OCI-LY7 (cell line): ENCODE data around the gene TP53BP1. TPM values are rescaled to one million over a fixed set of nuclear protein-coding genes. Genes with fewer than 3 reads are reported as not detected.

ENCODE experiments used
- BruUV-seq: library from RNA; stranded (reverse); fragments of 400-500 nt; replicated peaks from 2 replicates; lab custom pipeline; 2021; lab: Mats Ljungman, UMichigan
- CTCF ChIA-PET: fragments of 300-600 bp; sonication (Branson Sonifier 250); formaldehyde crosslinking; loops from one replicate; lab custom pipeline; 2022; ENCODE audit warnings: antibody characterized with exemption; ENCODE audit not compliant: unreplicated experiment; lab: Charles Lee
- POLR2A ChIA-PET: fragments of 300-600 bp; sonication (Branson Sonifier 250); formaldehyde crosslinking; loops from one replicate; lab custom pipeline; 2022; ENCODE audit warnings: antibody characterized with exemption; lab: Charles Lee
- DNase-seq: peaks from one replicate; pipeline ENCODE4 v3.0.0-alpha.2; 2015; ENCODE audit warnings: low spot score
- H2AFZ ChIP-seq: fragments of 200-600 bp; sonication (generic), shearing (Covaris generic); 2 replicates; pipeline ENCODE4 v1.6.1; 2014; ENCODE audit warnings: mild to moderate bottlenecking, antibody characterized with exemption, low read length, moderate library complexity
- H3K27ac ChIP-seq: fragments of 200-600 bp; sonication (generic); 2 replicates; pipeline ENCODE4 v1.5.1; 2014; ENCODE audit warnings: mixed run types, low read depth, mild to moderate bottlenecking, moderate library complexity, low read length, inconsistent platforms; ENCODE audit not compliant: poor library complexity, severe bottlenecking
- H3K36me3 ChIP-seq: fragments of 200-600 bp; sonication (generic); 2 replicates; pipeline ENCODE4 v1.6.1; 2014; ENCODE audit warnings: mild to moderate bottlenecking, antibody characterized with exemption, low read length, moderate library complexity, mixed read lengths; ENCODE audit not compliant: insufficient read depth
- H3K4me1 ChIP-seq: fragments of 200-600 bp; sonication (generic); 2 replicates; pipeline ENCODE4 v1.5.1; 2014; ENCODE audit warnings: mild to moderate bottlenecking, low read length; ENCODE audit not compliant: insufficient read depth, poor library complexity, severe bottlenecking
- H3K4me2 ChIP-seq: fragments of 200-600 bp; sonication (generic); 2 replicates; pipeline ENCODE4 v1.6.1; 2014; ENCODE audit warnings: mild to moderate bottlenecking, low read length
- H3K4me3 ChIP-seq: fragments of 200-600 bp; sonication (generic); 2 replicates; pipeline ENCODE4 v1.5.1; 2014; ENCODE audit warnings: mild to moderate bottlenecking, low read depth, low read length; ENCODE audit not compliant: poor library complexity, severe bottlenecking
- H3K79me2 ChIP-seq: fragments of 200-600 bp; sonication (generic); 2 replicates; pipeline ENCODE4 v1.6.1; 2016; ENCODE audit warnings: low read depth, mild to moderate bottlenecking, low read length, moderate library complexity, mixed read lengths; ENCODE audit not compliant: insufficient read depth
- H3K9me2 ChIP-seq: fragments of 200-600 bp; sonication (generic); 2 replicates; pipeline ENCODE4 v1.6.1; 2016; ENCODE audit warnings: mild to moderate bottlenecking, low read length, mixed read lengths; ENCODE audit not compliant: insufficient read depth
- H3K9me3 ChIP-seq: fragments of 200-600 bp; sonication (generic); 2 replicates; pipeline ENCODE4 v1.6.1; 2014; ENCODE audit warnings: mild to moderate bottlenecking, mixed run types, low read length, mixed read lengths
- H4K20me1 ChIP-seq: fragments of 200-600 bp; sonication (generic); 2 replicates; pipeline ENCODE4 v1.6.1; 2014; ENCODE audit warnings: mild to moderate bottlenecking, antibody characterized with exemption, low read length, moderate library complexity, mixed read lengths; ENCODE audit not compliant: insufficient read depth
- EZH2phosphoT487 ChIP-seq: fragments of 200-600 bp; sonication (generic); IDR thresholded peaks from 2 replicates; pipeline ENCODE4 v1.6.1; 2018; ENCODE audit warnings: low read depth, borderline replicate concordance, mild to moderate bottlenecking, mixed run types, antibody characterized with exemption, low read length, moderate library complexity, mixed read lengths
- intact Hi-C: fragments of 100-400 bp; cut with micrococcal nuclease; formaldehyde crosslinking; loops from one replicate; pipeline ENCODE4 v1.10.0; 2022; ENCODE audit not compliant: unreplicated experiment
- total RNA-seq, 2 experiments: library from RNA; depleted of rRNA in 1 of 2; stranded (reverse); fragments of >200 nt in 1 of 2; shearing (Covaris generic) in 1 of 2; gene quantifications; 2 replicates each; pipeline ENCODE4 v1.2.3, GENCODE V29; 2014 to 2022
- TF ChIP-seq, protein P1 (sequence below): fragments of 200-600 bp; sonication (generic); conservative IDR thresholded peaks from 2 replicates; pipeline ENCODE4 v1.5.1; 2014; ENCODE audit warnings: mild to moderate bottlenecking, antibody characterized with exemption, low read length, moderate library complexity, mixed read lengths

The TP53BP1 gene
- total RNA-seq, 2 experiments from 2014 or later: 51.8 to 69.3 TPM

DNA sequence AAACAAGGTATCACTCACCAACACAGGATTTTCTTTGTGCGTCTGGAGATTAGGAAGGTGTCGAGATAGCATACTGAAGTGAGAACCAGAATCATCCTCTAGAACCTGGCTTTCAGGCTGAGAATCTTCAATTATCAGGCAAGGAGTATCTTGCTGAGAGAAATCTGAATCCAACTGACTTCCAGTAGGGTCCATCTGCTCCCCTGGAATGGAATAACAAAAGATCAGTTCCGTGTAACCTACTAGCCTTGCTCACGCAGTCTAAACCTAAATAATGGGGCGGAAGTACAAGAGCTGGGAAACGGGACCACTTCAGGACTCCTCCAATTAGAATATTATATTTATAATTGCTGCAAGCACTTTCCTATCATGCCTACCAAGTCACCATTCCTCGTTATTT, 690 bp downstream of the TP53BP1 start:
- peaks cover 14% of the 10 kb centered on the region for H3K4me1 ChIP-seq
- H3K4me3 ChIP-seq: peak overlapping the region; percentile 79
- no peak overlapping the region for H3K27ac ChIP-seq
- no TSS peak for BruUV-seq
- intact Hi-C loops: no loop called here
- H2AFZ ChIP-seq: peak overlapping the region; percentile 95
- peaks cover 42% of the 10 kb centered on the region for H3K36me3 ChIP-seq
- H3K79me2 ChIP-seq: peaks cover 13% of the 10 kb centered on the region; the same call in 1 of the 2 replicates
- peak overlapping the region; percentile 70 for H3K4me2 ChIP-seq
- ChIA-PET POLR2A (interaction anchor here (0.7 to 3.0 kb wide), 3 partner anchors 19 to 311 kb away, joined by 3 to 14 read pairs (median 3); no protein-coding TSS in a partner anchor), CTCF (no interaction called here)
- no peak for TF ChIP-seq EZH2phosphoT487
- TF ChIP-seq, protein P1, sequence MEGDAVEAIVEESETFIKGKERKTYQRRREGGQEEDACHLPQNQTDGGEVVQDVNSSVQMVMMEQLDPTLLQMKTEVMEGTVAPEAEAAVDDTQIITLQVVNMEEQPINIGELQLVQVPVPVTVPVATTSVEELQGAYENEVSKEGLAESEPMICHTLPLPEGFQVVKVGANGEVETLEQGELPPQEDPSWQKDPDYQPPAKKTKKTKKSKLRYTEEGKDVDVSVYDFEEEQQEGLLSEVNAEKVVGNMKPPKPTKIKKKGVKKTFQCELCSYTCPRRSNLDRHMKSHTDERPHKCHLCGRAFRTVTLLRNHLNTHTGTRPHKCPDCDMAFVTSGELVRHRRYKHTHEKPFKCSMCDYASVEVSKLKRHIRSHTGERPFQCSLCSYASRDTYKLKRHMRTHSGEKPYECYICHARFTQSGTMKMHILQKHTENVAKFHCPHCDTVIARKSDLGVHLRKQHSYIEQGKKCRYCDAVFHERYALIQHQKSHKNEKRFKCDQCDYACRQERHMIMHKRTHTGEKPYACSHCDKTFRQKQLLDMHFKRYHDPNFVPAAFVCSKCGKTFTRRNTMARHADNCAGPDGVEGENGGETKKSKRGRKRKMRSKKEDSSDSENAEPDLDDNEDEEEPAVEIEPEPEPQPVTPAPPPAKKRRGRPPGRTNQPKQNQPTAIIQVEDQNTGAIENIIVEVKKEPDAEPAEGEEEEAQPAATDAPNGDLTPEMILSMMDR: no peak
- H3K9me3 ChIP-seq: no peaks in the 10 kb centered on the region
- no peaks in the 10 kb centered on the region for H3K9me2 ChIP-seq
- DNase-seq: peak; percentile 25
- H4K20me1 ChIP-seq: no peaks in the 10 kb centered on the region

DNA sequence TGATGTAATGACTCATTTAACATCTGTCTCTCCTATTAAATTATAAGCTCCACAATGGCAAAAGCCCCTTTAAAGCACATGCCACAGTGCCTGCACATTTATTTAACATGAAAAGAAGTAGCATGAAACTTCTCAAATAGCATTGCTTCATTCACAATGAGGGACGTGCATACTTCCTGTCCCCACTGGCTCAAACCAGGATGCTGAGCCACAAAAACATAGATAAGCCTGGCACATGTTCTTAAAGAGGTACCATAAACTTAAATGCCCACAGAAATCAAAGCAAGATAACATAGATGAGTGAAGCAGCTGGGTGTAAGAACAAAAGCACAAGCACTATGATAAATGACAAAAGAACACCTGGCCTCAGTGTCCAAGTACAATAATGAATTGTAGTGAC, 3.8 kb downstream of the TP53BP1 start:
- peaks cover 13% of the 10 kb centered on the region; the same call in 1 of the 2 replicates for H3K79me2 ChIP-seq
- TF ChIP-seq EZH2phosphoT487: no peak
- TF ChIP-seq, protein P1: no peak
- H3K4me1 ChIP-seq: peaks cover 14% of the 10 kb centered on the region
- intact Hi-C loops: no loop called here
- H3K27ac ChIP-seq: no peak overlapping the region
- H3K9me3 ChIP-seq: no peaks in the 10 kb centered on the region
- H4K20me1 ChIP-seq: no peaks in the 10 kb centered on the region
- ChIA-PET POLR2A (interaction anchor here (0.9 kb wide), 1 partner anchor 13 kb away, joined by 6 read pairs; no protein-coding TSS in a partner anchor), CTCF (no interaction called here)
- peaks cover 67% of the 10 kb centered on the region for H3K36me3 ChIP-seq
- H2AFZ ChIP-seq: no peak overlapping the region
- DNase-seq: no peak
- H3K4me2 ChIP-seq: no peak overlapping the region
- H3K4me3 ChIP-seq: no peak overlapping the region
- BruUV-seq: TSS peak; percentile 18
- H3K9me2 ChIP-seq: no peaks in the 10 kb centered on the region

DNA sequence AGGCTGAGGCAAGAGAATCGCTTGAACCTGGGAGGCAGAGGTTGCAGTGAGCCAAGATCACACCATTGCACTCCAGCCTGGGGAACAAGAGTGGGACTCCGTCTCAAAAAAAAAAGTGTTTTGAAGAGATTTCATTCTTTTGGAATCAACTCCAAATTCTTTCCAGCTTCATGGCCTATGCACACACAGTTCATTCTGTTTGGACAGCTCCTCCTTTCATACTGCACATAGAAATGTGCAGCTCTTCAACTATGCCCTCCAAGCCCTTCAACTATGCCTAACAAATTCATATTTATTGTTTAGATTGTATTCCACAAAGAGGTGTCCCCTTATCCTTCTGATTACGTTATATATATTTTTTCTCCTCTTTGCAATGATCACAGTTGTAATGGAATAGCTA, 4.2 kb downstream of the TP53BP1 start:
- ChIA-PET POLR2A (interaction anchor here (0.9 kb wide), 1 partner anchor 13 kb away, joined by 6 read pairs; no protein-coding TSS in a partner anchor), CTCF (no interaction called here)
- Histone ChIP-seq H3K9me3 (no peaks in the 10 kb centered on the region), H3K4me3 (no peak overlapping the region), H4K20me1 (no peaks in the 10 kb centered on the region), H3K79me2 (peaks cover 13% of the 10 kb centered on the region; the same call in 1 of the 2 replicates), H3K9me2 (no peaks in the 10 kb centered on the region), H3K4me2 (no peak overlapping the region), H3K4me1 (peaks cover 13% of the 10 kb centered on the region), H2AFZ (no peak overlapping the region), H3K36me3 (peaks cover 71% of the 10 kb centered on the region), H3K27ac (no peak overlapping the region)
- TF ChIP-seq EZH2phosphoT487: no peak
- TF ChIP-seq, protein P1: no peak
- intact Hi-C loops: no loop called here
- DNase-seq: no peak
- BruUV-seq: no TSS peak
